Neuronal stem cell (in vitro differentiated cells): ENCODE results near the gene IRF6.

ENCODE experiments used
- DNase-seq: peaks from one replicate; pipeline ENCODE4 v3.0.0-alpha.2; 2013; ENCODE audit warnings: low spot score
- H2AFZ ChIP-seq: one replicate; pipeline ENCODE4 v1.6.1; 2013; ENCODE audit warnings: mild to moderate bottlenecking, low read length, inconsistent platforms
- H2AK5ac ChIP-seq: 2 replicates; pipeline ENCODE4 v1.6.1; 2013; ENCODE audit warnings: low read depth, mild to moderate bottlenecking, inconsistent platforms, low read length, moderate library complexity, mixed read lengths
- H2BK120ac ChIP-seq: 2 replicates; pipeline ENCODE4 v1.6.1; 2013; ENCODE audit warnings: low read depth, mild to moderate bottlenecking, inconsistent platforms, low read length, moderate library complexity, mixed read lengths
- H2BK12ac ChIP-seq: one replicate; pipeline ENCODE4 v1.6.1; 2013; ENCODE audit warnings: low read length, inconsistent platforms
- H2BK15ac ChIP-seq: 2 replicates; pipeline ENCODE4 v1.6.1; 2013; ENCODE audit warnings: mild to moderate bottlenecking, low read length, inconsistent platforms, mixed read lengths
- H2BK5ac ChIP-seq: one replicate; pipeline ENCODE4 v1.6.1; 2013; ENCODE audit warnings: inconsistent platforms, mild to moderate bottlenecking, low read length, moderate library complexity
- H3K14ac ChIP-seq: one replicate; pipeline ENCODE4 v1.6.1; 2013; ENCODE audit warnings: low read length, inconsistent platforms
- H3K18ac ChIP-seq: 2 replicates; pipeline ENCODE4 v1.6.1; 2013; ENCODE audit warnings: low read length, inconsistent platforms
- H3K23ac ChIP-seq: 2 replicates; pipeline ENCODE4 v1.6.1; 2013; ENCODE audit warnings: low read depth, mild to moderate bottlenecking, mixed read lengths, low read length, inconsistent platforms; ENCODE audit not compliant: poor library complexity
- H3K27ac ChIP-seq: replicated peaks from 3 replicates; pipeline ENCODE4 v1.5.1; 2013; ENCODE audit warnings: low read length, inconsistent platforms
- H3K27me3 ChIP-seq, 3 experiments: 2 replicates each; pipeline ENCODE4 v1.6.1; 2013; ENCODE audit warnings: low read length in 3 of 3, mild to moderate bottlenecking in 2 of 3, inconsistent platforms in 1 of 3, low read depth in 1 of 3, mixed read lengths in 1 of 3, moderate library complexity in 1 of 3; ENCODE audit not compliant: control insufficient read depth in 3 of 3, insufficient read depth in 3 of 3
- H3K36me3 ChIP-seq, 2 donors: replicated peaks in 1 of 2; 2 replicates each; pipeline ENCODE4 v1.6.1; 2013; ENCODE audit warnings: low read length in 2 of 2; ENCODE audit not compliant: control insufficient read depth in 2 of 2, insufficient read depth in 2 of 2
- H3K4ac ChIP-seq: 2 replicates; pipeline ENCODE4 v1.6.1; 2013; ENCODE audit warnings: inconsistent platforms, mild to moderate bottlenecking, low read length, moderate library complexity
- H3K4me1 ChIP-seq, 2 donors: 1 replicate in 1 of 2; 2 replicates in 1 of 2; pipeline ENCODE4 v1.6.1; 2013; ENCODE audit warnings: low read length in 2 of 2, low read depth in 1 of 2; ENCODE audit not compliant: control insufficient read depth in 2 of 2, insufficient read depth in 1 of 2
- H3K4me2 ChIP-seq: one replicate; pipeline ENCODE4 v1.6.1; 2013; ENCODE audit warnings: mild to moderate bottlenecking, low read length, inconsistent platforms; ENCODE audit not compliant: insufficient read depth, poor library complexity, severe bottlenecking
- H3K4me3 ChIP-seq, 2 donors: 2 replicates each; pipeline ENCODE4 v1.5.1; 2013; ENCODE audit warnings: low read length in 2 of 2, mild to moderate bottlenecking in 2 of 2, inconsistent platforms in 1 of 2, moderate library complexity in 1 of 2
- H3K79me1 ChIP-seq: one replicate; pipeline ENCODE4 v1.6.1; 2013; ENCODE audit warnings: low read depth, mild to moderate bottlenecking, inconsistent platforms, low read length, moderate library complexity
- H3K9ac ChIP-seq: one replicate; pipeline ENCODE4 v1.6.1; 2013; ENCODE audit warnings: mild to moderate bottlenecking, low read depth, low read length, inconsistent platforms; ENCODE audit not compliant: poor library complexity
- H3K9me3 ChIP-seq, 2 donors: replicated peaks in 1 of 2; 2 replicates each; pipeline versions ENCODE3 to v1.6.1; 2013; ENCODE audit warnings: low read length in 2 of 2, mild to moderate bottlenecking in 2 of 2, inconsistent platforms in 1 of 2, low read depth in 1 of 2, mixed read lengths in 1 of 2, moderate library complexity in 1 of 2; ENCODE audit not compliant: control insufficient read depth in 2 of 2, insufficient read depth in 1 of 2
- H4K8ac ChIP-seq: one replicate; pipeline ENCODE4 v1.6.1; 2013; ENCODE audit warnings: low read depth, mild to moderate bottlenecking, inconsistent platforms, low read length, moderate library complexity
- H4K91ac ChIP-seq: one replicate; pipeline ENCODE4 v1.6.1; 2013; ENCODE audit warnings: low read length, low read depth, mild to moderate bottlenecking, inconsistent platforms; ENCODE audit not compliant: poor library complexity
- WGBS, 2 donors: extraction: QIAGEN DNeasy Blood & Tissue Kit; methylation state at CpG; one replicate each; pipeline ENCODE4 v1.1.7; 2013; ENCODE audit warnings: missing lambda C conversion rate in 2 of 2, mixed read lengths in 1 of 2; ENCODE audit not compliant: insufficient read length in 2 of 2, insufficient replicate concordance in 1 of 2; ENCODE audit errors: extremely low coverage in 2 of 2; 5-methylcytosine and 5-hydroxymethylcytosine counted together

The IRF6 gene

DNA sequence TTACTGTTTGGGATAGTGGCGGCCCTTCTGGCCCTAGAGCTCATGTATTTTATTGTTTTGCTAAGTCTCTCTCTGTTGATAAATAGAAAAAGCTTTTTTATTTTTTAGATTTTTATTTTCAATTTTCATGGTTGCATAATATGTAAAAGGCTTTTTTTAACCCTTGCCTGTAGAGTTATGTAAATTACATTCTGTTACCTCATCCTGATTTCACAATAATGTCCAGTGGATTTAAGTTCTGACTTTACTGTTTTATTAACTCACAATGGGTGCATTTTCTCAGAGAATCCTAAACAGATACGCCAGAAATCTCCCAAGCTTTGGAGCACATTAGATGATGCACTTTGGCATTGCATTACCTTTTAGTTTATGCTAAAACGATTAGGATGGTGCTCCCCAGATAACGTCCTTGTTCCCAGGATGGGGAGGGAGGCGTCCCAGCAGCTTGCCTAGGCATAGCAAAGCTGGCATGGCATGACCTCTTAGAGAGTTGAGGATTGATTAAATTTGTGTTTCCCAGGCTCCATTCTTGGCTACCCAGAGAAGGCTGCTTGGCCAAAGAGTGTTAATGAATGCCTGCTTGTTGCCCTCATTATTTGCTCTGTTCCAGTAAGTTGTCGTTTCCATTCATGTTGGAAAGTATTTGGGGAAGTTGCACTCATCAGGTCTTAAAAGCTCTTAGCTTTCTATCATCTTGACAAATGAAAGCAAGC, 38.9 kb upstream of the IRF6 start:
- no peak overlapping the region for H2BK5ac ChIP-seq
- no peak overlapping the region for H2BK15ac ChIP-seq
- H4K8ac ChIP-seq = no peak overlapping the region
- no peak overlapping the region for H2BK12ac ChIP-seq
- H3K4me3 ChIP-seq = no peak overlapping the region
- H3K9me3 ChIP-seq = no peaks in the 10 kb centered on the region
- H2BK120ac ChIP-seq = no peak overlapping the region
- no peaks in the 10 kb centered on the region for H3K79me1 ChIP-seq
- H3K23ac ChIP-seq = no peak overlapping the region
- no peak overlapping the region for H3K9ac ChIP-seq
- H2AK5ac ChIP-seq = no peak overlapping the region
- no peak overlapping the region for H3K18ac ChIP-seq
- DNase-seq = no peak
- H3K14ac ChIP-seq = no peak overlapping the region
- peaks cover 26 to 84% of the 10 kb centered on the region in 2 donors for H3K36me3 ChIP-seq
- no peak overlapping the region for H4K91ac ChIP-seq
- no peaks in the 10 kb centered on the region for H3K4me1 ChIP-seq
- H3K4ac ChIP-seq = no peak overlapping the region
- whole genome bisulfite sequencing, 2 donors = no CpG with 5 or more reads among the region's 6 CpGs
- no peak overlapping the region for H3K4me2 ChIP-seq
- no peak overlapping the region for H2AFZ ChIP-seq
- no peak overlapping the region for H3K27ac ChIP-seq
- H3K27me3 ChIP-seq = no peaks in the 10 kb centered on the region

- Histone ChIP-seq H3K36me3 (peaks cover 40 to 98% of the 10 kb centered on the region in 2 donors), H3K27ac (no peak overlapping the region), H3K79me1 (no peaks in the 10 kb centered on the region), H3K27me3 (no peaks in the 10 kb centered on the region), H2BK5ac (no peak overlapping the region), H3K4ac (no peak overlapping the region), H2AK5ac (no peak overlapping the region), H3K4me2 (no peak overlapping the region), H3K4me3 (no peak overlapping the region), H3K4me1 (no peaks in the 10 kb centered on the region), H2AFZ (no peak overlapping the region), H2BK12ac (no peak overlapping the region), H4K8ac (no peak overlapping the region), H3K18ac (no peak overlapping the region), H3K23ac (no peak overlapping the region), H3K9me3 (no peaks in the 10 kb centered on the region), H3K14ac (no peak overlapping the region), H2BK15ac (no peak overlapping the region), H3K9ac (no peak overlapping the region), H2BK120ac (no peak overlapping the region), H4K91ac (no peak overlapping the region)
- 100% methylated on average over 1 of the region's 5 CpGs; no CpG with 5 or more reads in 1 of the 2 donors for WGBS, 2 donors
- DNase-seq = no peak
Observed at GRCh38 chr1:209840611-209841010, 34.7 kb upstream of the IRF6 start.

DNA sequence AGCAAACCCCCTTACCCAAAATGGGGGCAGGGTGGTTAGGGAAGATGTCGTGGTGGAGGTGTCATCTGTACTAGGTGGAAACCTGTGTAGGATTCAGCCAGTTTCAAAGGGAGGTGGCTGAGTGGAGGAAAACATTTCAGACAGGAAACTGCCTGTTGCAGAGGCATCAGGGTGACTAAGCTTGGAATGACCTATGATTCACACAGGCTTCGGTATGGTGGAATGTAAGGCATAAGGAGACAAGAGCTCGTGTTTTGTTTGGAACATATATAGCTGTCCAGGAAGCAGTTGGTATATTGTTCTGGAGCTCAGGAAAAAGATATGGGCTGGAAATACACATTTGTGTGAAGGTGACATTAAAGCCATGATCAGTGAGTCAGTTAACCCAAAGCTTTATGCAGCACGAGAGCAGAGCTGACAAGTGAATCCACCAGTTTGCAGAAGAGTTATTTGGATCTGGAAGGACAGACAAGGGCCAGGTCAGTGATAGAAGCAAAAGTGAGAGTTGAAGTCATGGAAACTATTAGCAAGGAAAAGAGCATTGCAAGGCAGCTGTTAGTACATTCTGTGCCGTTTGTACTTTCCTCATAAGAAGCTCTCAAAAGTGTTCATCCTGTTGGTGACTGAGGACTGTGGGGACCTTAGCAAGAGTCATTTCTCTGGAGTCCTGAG, 34.1 kb upstream of the IRF6 start:
- peaks cover 42 to 98% of the 10 kb centered on the region in 2 donors for H3K36me3 ChIP-seq
- H3K23ac ChIP-seq = no peak overlapping the region
- H3K79me1 ChIP-seq = no peaks in the 10 kb centered on the region
- DNase-seq = no peak
- H3K4me2 ChIP-seq = no peak overlapping the region
- H4K8ac ChIP-seq = no peak overlapping the region
- no peak overlapping the region for H2BK5ac ChIP-seq
- no peak overlapping the region for H2AFZ ChIP-seq
- no peak overlapping the region for H3K4me3 ChIP-seq
- H2BK12ac ChIP-seq = no peak overlapping the region
- H3K14ac ChIP-seq = no peak overlapping the region
- H3K27me3 ChIP-seq = no peaks in the 10 kb centered on the region
- H2BK120ac ChIP-seq = no peak overlapping the region
- WGBS, 2 donors = no CpG with 5 or more reads among the region's 5 CpGs
- H3K9ac ChIP-seq = no peak overlapping the region
- no peak overlapping the region for H2AK5ac ChIP-seq
- H4K91ac ChIP-seq = no peak overlapping the region
- no peaks in the 10 kb centered on the region for H3K4me1 ChIP-seq
- no peak overlapping the region for H3K4ac ChIP-seq
- no peak overlapping the region for H3K18ac ChIP-seq
- no peak overlapping the region for H2BK15ac ChIP-seq
- no peaks in the 10 kb centered on the region for H3K9me3 ChIP-seq
- no peak overlapping the region for H3K27ac ChIP-seq

DNA sequence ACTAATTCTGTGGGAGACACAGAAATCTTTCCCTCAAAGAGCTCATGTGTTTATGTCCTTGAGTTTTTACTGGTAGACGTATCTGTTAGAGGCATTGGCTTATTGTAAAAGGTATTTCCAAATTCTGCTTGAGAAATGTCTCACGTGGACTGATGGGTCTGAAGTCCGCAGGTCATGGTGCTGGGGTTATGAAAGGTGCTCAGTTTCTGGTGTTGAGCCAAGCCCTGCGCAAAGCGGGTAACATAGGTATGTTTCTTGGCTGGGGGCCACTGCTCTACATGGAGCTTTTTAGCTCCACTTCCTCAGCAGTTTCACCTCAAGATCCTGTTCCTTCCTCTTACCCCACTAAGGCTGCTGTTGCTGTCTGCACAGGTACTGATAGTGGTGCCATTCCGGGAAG, 32.6 kb upstream of the IRF6 start:
- no peak for DNase-seq
- Histone ChIP-seq H3K79me1 (no peaks in the 10 kb centered on the region), H2BK120ac (no peak overlapping the region), H4K8ac (no peak overlapping the region), H3K18ac (no peak overlapping the region), H3K27me3 (no peaks in the 10 kb centered on the region), H3K36me3 (peaks cover 41 to 100% of the 10 kb centered on the region in 2 donors), H3K9me3 (no peaks in the 10 kb centered on the region), H3K27ac (no peak overlapping the region), H3K14ac (no peak overlapping the region), H3K9ac (no peak overlapping the region), H3K4ac (no peak overlapping the region), H3K4me3 (no peak overlapping the region), H2BK12ac (no peak overlapping the region), H4K91ac (no peak overlapping the region), H2BK5ac (no peak overlapping the region), H3K4me2 (no peak overlapping the region), H2BK15ac (no peak overlapping the region), H2AK5ac (no peak overlapping the region), H3K23ac (no peak overlapping the region), H2AFZ (no peak overlapping the region), H3K4me1 (no peaks in the 10 kb centered on the region)
- no CpG with 5 or more reads among the region's 6 CpGs for WGBS, 2 donors
